HG03521 (cell line): ENCODE results near the gene SPATS2L.

ENCODE experiments used
- ATAC-seq: cut with Tn5 transposase; IDR thresholded peaks from one replicate; pipeline ENCODE4 v1.9.1; 2021; ENCODE audit warnings: mild to moderate bottlenecking, moderate library complexity; ENCODE audit not compliant: unreplicated experiment

Gene SPATS2L

GRCh38 chr2:200403814-200404213 lies 97.3 kb downstream of the SPATS2L start:
- ATAC-seq = no peak

- ATAC-seq = no peak
Observed at GRCh38 chr2:200404615-200405014, 98.1 kb downstream of the SPATS2L start.

DNA sequence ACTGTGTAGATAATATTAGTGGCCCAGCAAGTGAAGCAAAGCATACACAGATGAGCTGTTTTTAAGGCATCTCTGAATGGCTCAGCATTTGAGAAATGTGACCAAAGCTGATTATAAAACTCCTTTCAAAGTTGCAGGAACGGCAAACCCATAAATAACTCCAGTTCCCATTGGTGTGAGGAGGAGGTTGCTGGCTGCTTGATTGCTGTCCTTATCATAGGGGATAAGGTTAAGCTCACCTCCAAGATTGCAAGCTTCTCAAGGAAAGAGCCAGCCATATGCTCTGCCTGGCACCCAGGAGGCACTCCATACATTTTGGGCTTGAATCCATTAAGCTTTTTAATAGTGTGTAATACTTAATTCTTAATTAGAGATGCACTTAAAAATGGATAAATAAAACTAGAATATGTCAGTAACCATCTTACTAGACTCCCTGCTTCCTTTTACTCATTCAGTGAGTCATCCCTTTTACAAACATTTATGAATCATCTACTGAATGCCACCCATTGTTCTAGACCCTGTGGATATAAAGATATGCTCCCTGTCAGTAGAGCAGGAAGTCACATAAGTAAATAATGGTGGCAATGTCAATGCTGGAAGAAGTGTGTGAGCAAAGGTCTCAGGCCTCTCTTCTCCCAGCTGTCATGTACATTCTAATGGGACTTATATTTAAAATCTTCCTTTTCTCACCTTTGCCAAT lies 99.3 kb downstream of the SPATS2L start:
- no peak for ATAC-seq

- no peak for ATAC-seq
Observed at GRCh38 chr2:200406379-200406778, 99.9 kb downstream of the SPATS2L start.

GRCh38 chr2:200408428-200409316 lies 102.2 kb downstream of the SPATS2L start:
- ATAC-seq = no peak

GRCh38 chr2:200411831-200412230 lies 105.3 kb downstream of the SPATS2L start:
- ATAC-seq = no peak

DNA sequence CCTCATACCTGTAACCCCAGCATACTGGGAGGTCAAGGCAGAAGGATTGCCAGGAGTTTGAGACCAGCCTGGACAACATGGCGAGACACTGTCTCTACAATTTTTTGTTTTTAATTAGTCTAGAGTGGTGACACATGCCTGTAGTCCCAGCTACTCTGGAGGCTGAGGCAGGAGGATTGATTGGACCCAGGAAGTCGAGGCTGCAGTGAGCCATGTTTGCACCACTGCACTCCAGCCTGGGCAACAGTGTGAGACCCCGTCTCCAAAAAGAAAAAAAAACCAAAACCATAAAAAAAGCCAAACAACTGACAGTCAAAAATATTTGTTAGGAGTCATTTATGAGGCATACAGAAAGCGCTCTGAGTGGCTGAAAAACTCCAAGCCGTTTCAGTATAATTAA lies 107.9 kb downstream of the SPATS2L start:
- ATAC-seq = no peak

DNA sequence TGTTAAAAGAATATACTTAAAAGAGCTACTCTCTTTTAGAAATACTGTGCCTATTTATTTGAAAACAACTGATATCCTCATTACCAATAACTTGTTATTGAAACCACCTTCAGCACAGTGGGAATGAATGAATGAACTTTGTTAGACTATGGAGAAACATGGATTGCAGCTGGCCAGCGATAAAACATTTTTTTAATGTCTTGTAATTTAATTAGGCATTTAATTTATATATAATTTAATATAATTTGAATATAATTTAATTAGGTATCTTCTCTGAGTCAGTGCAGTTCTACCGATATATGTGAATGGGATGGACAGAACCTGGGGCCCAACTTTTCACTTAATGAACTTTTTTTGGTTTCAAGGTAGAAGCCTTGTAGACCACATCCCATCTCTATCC lies 109.0 kb downstream of the SPATS2L start:
- no peak for ATAC-seq

DNA sequence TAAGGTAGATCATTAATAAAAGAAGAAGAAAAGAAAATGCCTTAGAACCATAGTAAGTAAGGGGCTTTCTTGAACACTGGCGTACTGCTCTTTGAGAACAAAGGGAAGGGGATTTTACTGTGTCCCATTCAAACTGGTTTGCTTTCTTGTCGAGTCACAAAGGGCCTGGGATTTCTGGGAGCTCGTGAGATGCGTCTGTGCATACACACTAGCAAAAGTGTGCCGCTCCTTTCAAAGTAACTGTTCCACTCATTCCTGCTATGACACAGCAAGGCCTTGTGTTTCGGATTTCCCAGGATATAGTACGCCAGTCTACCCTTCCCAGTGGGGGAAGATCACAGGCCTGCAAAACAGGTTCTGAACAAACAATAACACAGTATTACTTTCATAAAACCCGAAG lies 110.4 kb downstream of the SPATS2L start:
- no peak for ATAC-seq

DNA sequence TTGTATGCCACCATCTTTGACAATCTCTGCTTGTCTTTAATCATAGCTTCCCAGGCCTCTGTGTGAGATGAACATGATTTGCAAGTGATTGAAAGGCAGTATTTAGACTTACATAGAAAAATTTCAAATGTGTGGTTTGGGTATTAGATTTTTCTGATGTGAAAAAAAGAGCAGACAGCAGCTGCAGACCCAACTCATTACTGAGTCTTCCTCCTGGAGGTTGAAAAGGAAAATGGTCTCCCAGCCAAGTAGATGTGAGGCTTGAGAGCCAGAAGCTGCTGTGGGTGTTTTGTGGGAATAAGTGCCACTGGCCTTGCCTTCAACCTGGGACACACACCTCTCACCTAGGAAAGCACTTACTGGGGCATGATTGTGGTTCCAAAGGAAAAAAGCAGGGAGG lies 110.9 kb downstream of the SPATS2L start:
- no peak for ATAC-seq

- ATAC-seq = no peak
Observed at GRCh38 chr2:200418399-200418798, 111.9 kb downstream of the SPATS2L start.

- no peak for ATAC-seq
Observed at GRCh38 chr2:200419325-200419724, 112.8 kb downstream of the SPATS2L start.

DNA sequence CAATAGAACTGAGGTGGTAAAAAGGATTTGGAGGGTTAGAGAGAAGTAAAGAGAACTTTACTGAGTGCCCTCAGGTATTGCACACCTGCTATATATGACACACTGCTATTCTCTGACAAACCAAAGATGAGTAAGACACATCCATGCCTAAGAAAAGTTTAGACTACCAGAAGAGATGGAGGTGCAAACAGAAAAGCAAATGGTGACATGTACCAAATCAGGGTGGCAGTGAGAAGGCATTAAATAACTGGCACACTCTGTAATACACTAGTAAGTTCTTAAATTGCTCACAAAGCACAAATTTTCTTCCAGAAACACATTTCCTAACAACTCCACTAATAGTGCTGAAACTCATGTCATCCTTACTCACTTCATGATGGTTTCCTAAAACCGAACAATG lies 114.8 kb downstream of the SPATS2L start:
- ATAC-seq = no peak

- ATAC-seq = no peak
Observed at GRCh38 chr2:200422071-200422470, 115.6 kb downstream of the SPATS2L start.

- no peak for ATAC-seq
Observed at GRCh38 chr2:200422532-200423261, 116.2 kb downstream of the SPATS2L start.

- ATAC-seq = no peak
Observed at GRCh38 chr2:200423541-200423940, 117.0 kb downstream of the SPATS2L start.

DNA sequence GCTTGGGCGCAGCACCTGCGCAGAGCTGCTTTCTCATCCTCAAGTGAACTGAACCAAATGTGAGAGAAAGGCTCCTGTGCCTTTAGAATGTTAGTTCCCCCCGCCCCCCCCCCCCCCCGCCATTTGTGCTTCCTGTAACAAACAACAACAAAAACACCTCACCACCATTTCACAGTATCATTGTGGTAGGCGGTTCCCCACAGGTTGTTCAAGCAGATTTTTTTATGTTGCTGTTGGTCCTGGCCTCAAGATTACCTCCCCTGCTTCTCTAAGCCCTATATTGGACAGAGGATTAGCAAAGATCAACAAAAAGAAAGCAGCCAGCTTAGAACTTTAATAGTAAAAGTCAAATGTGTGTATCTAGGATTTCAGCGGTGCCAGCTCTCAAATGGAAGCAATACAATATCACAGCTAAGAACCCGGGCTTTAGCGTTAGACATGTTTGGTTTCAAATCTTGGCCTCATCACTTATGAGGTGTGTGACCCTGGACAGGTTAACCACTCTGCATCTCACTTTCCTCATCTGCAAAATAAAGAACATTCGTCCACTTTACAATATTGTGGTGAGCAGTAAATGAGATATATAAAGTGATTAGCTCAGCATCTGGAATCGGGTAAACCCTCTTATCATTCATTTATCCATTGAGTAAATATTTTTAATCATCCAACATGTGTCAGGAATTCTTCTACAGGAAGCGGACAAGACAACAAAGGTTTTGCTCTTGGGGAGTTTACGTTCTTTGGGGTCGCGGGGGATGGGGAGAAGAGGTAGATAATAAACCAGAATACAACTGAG lies 118.7 kb downstream of the SPATS2L start:
- no peak for ATAC-seq

GRCh38 chr2:200426754-200427153 lies 120.3 kb downstream of the SPATS2L start:
- no peak for ATAC-seq

- ATAC-seq = peak; percentile 46
Observed at GRCh38 chr2:200428961-200429665, 122.6 kb downstream of the SPATS2L start.

- no peak for ATAC-seq
Observed at GRCh38 chr2:200430017-200430416, 123.5 kb downstream of the SPATS2L start.
